ENCODE measurements around the gene KRT34.

Gene KRT34

GRCh38 chr17:41415833-41416335 is 33.8 kb upstream of the KRT34 start:
- H3K4me2 ChIP-seq (ENCODE audit: low read length), result no peak overlapping the region
- H3K9me3 ChIP-seq (ENCODE audit: insufficient read depth, low read length), result no peaks in the 10 kb centered on the region
- no peaks in the 10 kb centered on the region for H3K79me2 ChIP-seq (ENCODE audit: low read length)
- no peak overlapping the region for H3K4me3 ChIP-seq (ENCODE audit: low read length)
- H3K27me3 ChIP-seq (ENCODE audit: low read depth, low read length), result peaks cover 15% of the 10 kb centered on the region
- no peak overlapping the region for H3K9ac ChIP-seq (ENCODE audit: low read length)
- H3K4me1 ChIP-seq (ENCODE audit: low read length), result no peaks in the 10 kb centered on the region
- no peak overlapping the region for H3K27ac ChIP-seq (ENCODE audit: low read length)
- H3K36me3 ChIP-seq (replicated peaks; ENCODE audit: low read depth, low read length), result no peaks in the 10 kb centered on the region
- no peak overlapping the region for H2AFZ ChIP-seq (ENCODE audit: low read depth, low read length)
- TF ChIP-seq CTCF (IDR thresholded peaks at IDR 0.05; ENCODE audit: low read depth, low read length) (no peak), EZH2phosphoT487 (IDR thresholded peaks at IDR 0.05; ENCODE audit: low read depth) (no peak)
- H4K20me1 ChIP-seq (ENCODE audit: insufficient read depth, low read length), result no peaks in the 10 kb centered on the region

DNA sequence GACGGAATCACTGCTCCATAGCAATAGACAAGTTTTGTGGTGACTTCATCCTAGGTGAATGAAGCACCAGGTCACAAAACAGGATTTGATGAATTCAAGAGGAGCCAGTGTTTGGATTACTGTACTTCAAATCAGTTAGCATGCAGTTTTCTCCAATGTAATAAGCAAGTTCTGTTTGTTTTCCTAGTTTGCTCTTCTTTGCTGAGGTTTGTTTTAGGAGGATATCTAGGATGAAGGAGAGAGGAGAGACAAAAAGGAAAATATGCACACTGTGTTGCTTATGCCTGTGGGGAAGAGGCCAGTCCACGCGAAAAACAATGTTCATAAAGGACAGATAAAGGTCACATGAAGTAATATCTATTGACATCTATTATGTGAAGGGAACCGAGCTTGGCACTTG is 33.3 kb upstream of the KRT34 start:
- Histone ChIP-seq H3K9ac (ENCODE audit: low read length) (no peak overlapping the region), H3K27me3 (ENCODE audit: low read depth, low read length) (peaks cover 15% of the 10 kb centered on the region), H3K36me3 (replicated peaks; ENCODE audit: low read depth, low read length) (no peaks in the 10 kb centered on the region), H3K9me3 (ENCODE audit: insufficient read depth, low read length) (no peaks in the 10 kb centered on the region), H2AFZ (ENCODE audit: low read depth, low read length) (no peak overlapping the region), H3K4me1 (ENCODE audit: low read length) (no peaks in the 10 kb centered on the region), H3K4me3 (ENCODE audit: low read length) (no peak overlapping the region), H3K27ac (ENCODE audit: low read length) (no peak overlapping the region), H4K20me1 (ENCODE audit: insufficient read depth, low read length) (no peaks in the 10 kb centered on the region), H3K4me2 (ENCODE audit: low read length) (no peak overlapping the region), H3K79me2 (ENCODE audit: low read length) (no peaks in the 10 kb centered on the region)
- TF ChIP-seq EZH2phosphoT487 (IDR thresholded peaks at IDR 0.05; ENCODE audit: low read depth) (no peak), CTCF (IDR thresholded peaks at IDR 0.05; ENCODE audit: low read depth, low read length) (no peak)

DNA sequence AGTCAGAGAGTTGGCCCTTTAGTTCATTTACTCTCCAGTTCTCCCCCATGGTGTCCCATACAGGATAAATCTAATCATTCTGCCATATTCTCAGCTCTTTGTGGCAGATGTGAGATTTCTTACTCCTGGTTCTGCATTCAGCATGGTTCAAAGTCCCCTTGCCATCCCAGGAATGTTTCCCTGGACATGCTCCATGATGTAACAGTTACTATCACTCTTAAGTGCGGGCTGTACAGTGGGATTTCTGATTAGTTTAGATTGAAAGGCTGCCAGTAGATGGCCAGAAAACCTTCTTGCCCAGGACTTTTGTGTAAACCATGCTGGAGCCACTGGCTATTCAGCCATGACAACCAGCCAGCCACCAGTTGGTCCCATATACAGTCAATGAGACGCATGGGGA is 31.9 kb upstream of the KRT34 start:
- Histone ChIP-seq H3K36me3 (replicated peaks; ENCODE audit: low read depth, low read length) (no peaks in the 10 kb centered on the region), H4K20me1 (ENCODE audit: insufficient read depth, low read length) (no peaks in the 10 kb centered on the region), H3K9me3 (ENCODE audit: insufficient read depth, low read length) (no peaks in the 10 kb centered on the region), H3K27ac (ENCODE audit: low read length) (no peak overlapping the region), H3K4me2 (ENCODE audit: low read length) (no peak overlapping the region), H3K9ac (ENCODE audit: low read length) (no peak overlapping the region), H3K4me3 (ENCODE audit: low read length) (no peak overlapping the region), H3K4me1 (ENCODE audit: low read length) (no peaks in the 10 kb centered on the region), H2AFZ (ENCODE audit: low read depth, low read length) (no peak overlapping the region), H3K79me2 (ENCODE audit: low read length) (no peaks in the 10 kb centered on the region), H3K27me3 (ENCODE audit: low read depth, low read length) (peaks cover 15% of the 10 kb centered on the region)
- no peak for TF ChIP-seq CTCF (IDR thresholded peaks at IDR 0.05; ENCODE audit: low read depth, low read length)
- no peak for TF ChIP-seq EZH2phosphoT487 (IDR thresholded peaks at IDR 0.05; ENCODE audit: low read depth)

GRCh38 chr17:41413353-41413957 is 31.3 kb upstream of the KRT34 start:
- no peaks in the 10 kb centered on the region for H4K20me1 ChIP-seq (ENCODE audit: insufficient read depth, low read length)
- no peak overlapping the region for H3K27ac ChIP-seq (ENCODE audit: low read length)
- no peak overlapping the region for H3K9ac ChIP-seq (ENCODE audit: low read length)
- H2AFZ ChIP-seq (ENCODE audit: low read depth, low read length), result no peak overlapping the region
- H3K4me2 ChIP-seq (ENCODE audit: low read length), result no peak overlapping the region
- no peaks in the 10 kb centered on the region for H3K4me1 ChIP-seq (ENCODE audit: low read length)
- no peaks in the 10 kb centered on the region for H3K36me3 ChIP-seq (replicated peaks; ENCODE audit: low read depth, low read length)
- H3K9me3 ChIP-seq (ENCODE audit: insufficient read depth, low read length), result no peaks in the 10 kb centered on the region
- TF ChIP-seq EZH2phosphoT487 (IDR thresholded peaks at IDR 0.05; ENCODE audit: low read depth), result no peak
- TF ChIP-seq CTCF (IDR thresholded peaks at IDR 0.05; ENCODE audit: low read depth, low read length), result no peak
- H3K79me2 ChIP-seq (ENCODE audit: low read length), result no peaks in the 10 kb centered on the region
- peaks cover 15% of the 10 kb centered on the region for H3K27me3 ChIP-seq (ENCODE audit: low read depth, low read length)
- no peak overlapping the region for H3K4me3 ChIP-seq (ENCODE audit: low read length)
